Measurements from ENCODE around the gene SQSTM1. TPM values are rescaled to one million over a fixed set of nuclear protein-coding genes. Genes with fewer than 3 reads are reported as not detected.
A peak's percentile ranks its signal among the peaks of the same experiment; 100 is the strongest.
"Not testable (repeated sequence)": the region's sequence is repeated elsewhere in the genome, so short reads cannot be mapped to it uniquely, and the experiment has no call there.

Gene SQSTM1
- 447 and 544 TPM in 2 replicates for total RNA-seq

- DNase-seq (ENCODE audit: low read depth) = no peak
Measured at GRCh38 chr5:179820483-179821297, at the start of gene SQSTM1. TSS of gene SQSTM1 (plus strand) at chr5:179820905. CDS start at chr5:179820937, 32 bp downstream.

- DNase-seq (ENCODE audit: low read depth) = no peak
Measured at GRCh38 chr5:179771311-179771895, 49.3 kb upstream of the SQSTM1 start.

GRCh38 chr5:179772351-179772750 lies 48.4 kb upstream of the SQSTM1 start:
- no peak for DNase-seq (ENCODE audit: low read depth)

- DNase-seq (ENCODE audit: low read depth) = no peak
Measured at GRCh38 chr5:179773686-179774040, 47.0 kb upstream of the SQSTM1 start.

GRCh38 chr5:179774442-179774841 lies 46.3 kb upstream of the SQSTM1 start:
- no peak for DNase-seq (ENCODE audit: low read depth)

- DNase-seq (ENCODE audit: low read depth) = no peak
Measured at GRCh38 chr5:179776411-179776938, 44.2 kb upstream of the SQSTM1 start.

GRCh38 chr5:179777456-179777855 lies 43.2 kb upstream of the SQSTM1 start:
- no peak for DNase-seq (ENCODE audit: low read depth)

- DNase-seq (ENCODE audit: low read depth) = no peak
Measured at GRCh38 chr5:179777909-179778308, 42.8 kb upstream of the SQSTM1 start.

- DNase-seq (ENCODE audit: low read depth) = no peak
Measured at GRCh38 chr5:179778591-179778990, 42.1 kb upstream of the SQSTM1 start.

GRCh38 chr5:179779826-179780225 lies 40.9 kb upstream of the SQSTM1 start:
- DNase-seq (ENCODE audit: low read depth) = no peak

- no peak for DNase-seq (ENCODE audit: low read depth)
Measured at GRCh38 chr5:179780362-179780761, 40.3 kb upstream of the SQSTM1 start.

GRCh38 chr5:179781846-179782245 lies 38.9 kb upstream of the SQSTM1 start:
- DNase-seq (ENCODE audit: low read depth) = no peak

- DNase-seq (ENCODE audit: low read depth) = no peak
Measured at GRCh38 chr5:179783128-179783527, 37.6 kb upstream of the SQSTM1 start.

GRCh38 chr5:179786861-179787260 lies 33.8 kb upstream of the SQSTM1 start:
- DNase-seq (ENCODE audit: low read depth) = no peak

- DNase-seq (ENCODE audit: low read depth) = no peak
Measured at GRCh38 chr5:179788193-179788854, 32.4 kb upstream of the SQSTM1 start.

GRCh38 chr5:179789278-179789677 lies 31.4 kb upstream of the SQSTM1 start:
- DNase-seq (ENCODE audit: low read depth) = not testable (repeated sequence)

- DNase-seq (ENCODE audit: low read depth) = no peak
Measured at GRCh38 chr5:179791881-179792611, 28.7 kb upstream of the SQSTM1 start.

- DNase-seq (ENCODE audit: low read depth) = no peak
Measured at GRCh38 chr5:179792612-179793467, 27.9 kb upstream of the SQSTM1 start.

- peak; percentile 15 for DNase-seq (ENCODE audit: low read depth)
Measured at GRCh38 chr5:179793468-179794139, 27.1 kb upstream of the SQSTM1 start, which contains the start of gene LTC4S. TSS of gene LTC4S (plus strand) at chr5:179793986. CDS start at chr5:179794081, 95 bp downstream.

GRCh38 chr5:179794171-179794570 lies 26.5 kb upstream of the SQSTM1 start:
- DNase-seq (ENCODE audit: low read depth) = no peak
